SK-N-MC (cell line): ENCODE measurements around the gene NPAT.

Experiments used
- EZH2 ChIP-seq: fragments of 200-600 bp; sonication (generic); IDR thresholded peaks from one replicate; pipeline ENCODE4 v1.6.1; 2017; ENCODE audit warnings: antibody characterized with exemption
- FOXP2 ChIP-seq: optimal IDR thresholded peaks from 2 replicates; pipeline ENCODE3; 2011; ENCODE audit warnings: mild to moderate bottlenecking, moderate library complexity; ENCODE audit not compliant: insufficient read depth; ENCODE audit errors: extremely low read length, control extremely low read depth
- POLR2AphosphoS5 ChIP-seq: IDR thresholded peaks from 2 replicates; pipeline ENCODE4 v1.6.1; 2012; ENCODE audit warnings: mild to moderate bottlenecking, low read depth, low read length, borderline replicate concordance

DNA sequence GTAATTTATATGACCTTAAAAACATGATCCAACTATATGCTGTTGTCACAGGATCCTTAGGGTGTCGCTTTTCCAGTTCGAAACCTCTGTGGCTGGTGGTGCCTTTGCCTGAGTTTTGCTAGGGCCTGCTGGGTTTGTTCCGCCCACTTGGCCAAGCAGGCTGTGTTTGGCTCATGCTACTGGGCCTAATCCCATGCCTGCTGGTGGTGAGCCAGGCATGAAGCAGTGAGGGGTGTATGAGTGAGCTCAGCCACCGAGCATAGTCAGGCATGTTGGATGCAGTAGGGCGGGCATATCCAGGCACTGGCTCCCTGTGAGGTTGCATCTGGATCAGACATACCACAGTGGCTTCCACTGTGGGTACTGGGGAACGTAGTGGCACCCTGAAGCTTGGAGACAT lies 16.3 kb downstream of the NPAT start:
- no peak for TF ChIP-seq POLR2AphosphoS5
- TF ChIP-seq EZH2: no peak
- TF ChIP-seq FOXP2: no peak
